Left ventricle myocardium inferior (tissue), 1 donor: ENCODE data around the gene CDON. TPM values are rescaled to one million over a fixed set of nuclear protein-coding genes. Genes with fewer than 3 reads are reported as not detected.

Experiments
- DNase-seq: peaks from one replicate; pipeline ENCODE4 v3.0.0-alpha.2; 2020
- H3K27ac ChIP-seq: fragments of 200-600 bp; replicated peaks from 2 replicates; pipeline ENCODE4 v1.8.0; 2021
- H3K27me3 ChIP-seq: fragments of 200-600 bp; 2 replicates; pipeline ENCODE4 v1.8.0; 2021; ENCODE audit warnings: low read depth
- H3K36me3 ChIP-seq: fragments of 200-600 bp; 2 replicates; pipeline ENCODE4 v1.8.0; 2021
- H3K4me1 ChIP-seq: fragments of 200-600 bp; 2 replicates; pipeline ENCODE4 v1.8.0; 2021
- H3K4me3 ChIP-seq: fragments of 200-600 bp; 2 replicates; pipeline ENCODE4 v1.8.0; 2021; ENCODE audit warnings: mild to moderate bottlenecking, moderate library complexity
- H3K9me3 ChIP-seq: fragments of 200-600 bp; replicated peaks from 2 replicates; pipeline ENCODE4 v1.8.0; 2021
- CTCF ChIP-seq: fragments of 200-600 bp; IDR thresholded peaks from 2 replicates; pipeline ENCODE4 v1.8.0; 2021; ENCODE audit warnings: antibody characterized with exemption, mild to moderate bottlenecking, borderline replicate concordance
- intact Hi-C: fragments of 100-400 bp; cut with micrococcal nuclease; formaldehyde crosslinking; loops from one replicate; pipeline ENCODE4 v1.11.0; 2022
- total RNA-seq: library from RNA; stranded (reverse); fragmentation: NEBNext Ultra II Directional; extraction: Animal tissue kit (Norgen Biotek cat#: 25700); gene quantifications from one replicate; pipeline ENCODE4 v1.2.1, GENCODE V29; 2021
- donor health status: DM: no; HTN: yes; CAD: no; lungs with severe emphysema.

The CDON gene
- total RNA-seq, 1 donor from 2014 or later: 9.9 TPM

- peak overlapping the region; percentile 2 for H3K27ac ChIP-seq
- H3K4me3 ChIP-seq: no peak overlapping the region
- peak; percentile 37 for DNase-seq
- H3K9me3 ChIP-seq: no peaks in the 10 kb centered on the region
- H3K4me1 ChIP-seq: peaks cover 20% of the 10 kb centered on the region
- TF ChIP-seq CTCF: no peak
- H3K36me3 ChIP-seq: no peaks in the 10 kb centered on the region
- intact Hi-C loops: no loop called here
- no peaks in the 10 kb centered on the region for H3K27me3 ChIP-seq
Observed at GRCh38 chr11:126102436-126102981, 39.8 kb upstream of the CDON start.

- DNase-seq: no peak
- Histone ChIP-seq H3K36me3 (no peaks in the 10 kb centered on the region), H3K9me3 (no peaks in the 10 kb centered on the region), H3K27me3 (no peaks in the 10 kb centered on the region), H3K4me3 (no peak overlapping the region), H3K27ac (no peak overlapping the region), H3K4me1 (peaks cover 20% of the 10 kb centered on the region)
- no peak for TF ChIP-seq CTCF
- intact Hi-C loops: no loop called here
Observed at GRCh38 chr11:126101930-126102283, 39.2 kb upstream of the CDON start.

GRCh38 chr11:126101251-126101929 is 38.7 kb upstream of the CDON start:
- no peak for DNase-seq
- Histone ChIP-seq H3K36me3 (no peaks in the 10 kb centered on the region), H3K27me3 (no peaks in the 10 kb centered on the region), H3K27ac (no peak overlapping the region), H3K4me3 (no peak overlapping the region), H3K4me1 (peaks cover 20% of the 10 kb centered on the region), H3K9me3 (no peaks in the 10 kb centered on the region)
- intact Hi-C loops: no loop called here
- no peak for TF ChIP-seq CTCF

- DNase-seq: no peak
- Histone ChIP-seq H3K36me3 (no peaks in the 10 kb centered on the region), H3K9me3 (no peaks in the 10 kb centered on the region), H3K27me3 (no peaks in the 10 kb centered on the region), H3K4me1 (peaks cover 20% of the 10 kb centered on the region), H3K27ac (no peak overlapping the region), H3K4me3 (no peak overlapping the region)
- no peak for TF ChIP-seq CTCF
- intact Hi-C loops: no loop called here
Observed at GRCh38 chr11:126100716-126101115, 38.0 kb upstream of the CDON start.

GRCh38 chr11:126098204-126098769 is 35.6 kb upstream of the CDON start:
- Histone ChIP-seq H3K27me3 (no peaks in the 10 kb centered on the region), H3K4me1 (peaks cover 20% of the 10 kb centered on the region), H3K36me3 (no peaks in the 10 kb centered on the region), H3K4me3 (no peak overlapping the region), H3K9me3 (no peaks in the 10 kb centered on the region), H3K27ac (no peak overlapping the region)
- intact Hi-C loops: no loop called here
- no peak for DNase-seq
- no peak for TF ChIP-seq CTCF
